GM12874 (cell line): Measurements from ENCODE around the gene TEX13B.

Experiments used
- TF ChIP-seq, protein P1 (sequence below): IDR thresholded peaks from 2 replicates; pipeline ENCODE4 v1.5.1; 2011; ENCODE audit warnings: low read depth, mild to moderate bottlenecking, control low read depth, low read length, moderate library complexity; ENCODE audit not compliant: insufficient read depth

Gene TEX13B

DNA sequence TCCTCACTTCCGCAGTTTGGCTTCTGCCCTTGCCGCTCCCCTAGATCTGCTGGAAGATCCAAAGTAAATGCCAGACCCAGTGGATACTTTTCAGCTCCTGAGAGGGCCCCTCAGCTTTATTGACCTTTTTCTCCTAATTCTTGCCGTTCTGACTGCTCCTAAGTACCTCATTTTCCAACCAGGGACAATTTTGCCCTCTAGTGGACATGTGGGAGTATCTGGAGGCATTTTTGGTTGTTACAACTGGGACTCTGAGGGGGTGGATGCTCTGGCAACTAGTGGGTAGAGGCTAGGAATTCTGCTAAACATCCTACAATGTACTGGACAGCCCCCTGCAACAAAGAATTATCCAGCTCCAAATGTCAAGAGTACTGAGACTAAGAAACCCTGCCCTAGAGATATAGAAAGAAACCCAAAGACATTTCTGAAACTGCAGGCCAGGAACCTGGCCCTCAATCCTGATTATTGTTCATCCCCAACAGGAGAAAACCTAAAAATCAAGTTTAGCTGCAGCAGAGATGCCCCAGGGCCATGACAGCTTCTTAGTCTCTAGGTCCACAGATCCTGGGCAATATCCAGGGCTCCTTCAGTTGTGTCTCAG lies 3.4 kb downstream of the TEX13B start:
- TF ChIP-seq, protein P1, sequence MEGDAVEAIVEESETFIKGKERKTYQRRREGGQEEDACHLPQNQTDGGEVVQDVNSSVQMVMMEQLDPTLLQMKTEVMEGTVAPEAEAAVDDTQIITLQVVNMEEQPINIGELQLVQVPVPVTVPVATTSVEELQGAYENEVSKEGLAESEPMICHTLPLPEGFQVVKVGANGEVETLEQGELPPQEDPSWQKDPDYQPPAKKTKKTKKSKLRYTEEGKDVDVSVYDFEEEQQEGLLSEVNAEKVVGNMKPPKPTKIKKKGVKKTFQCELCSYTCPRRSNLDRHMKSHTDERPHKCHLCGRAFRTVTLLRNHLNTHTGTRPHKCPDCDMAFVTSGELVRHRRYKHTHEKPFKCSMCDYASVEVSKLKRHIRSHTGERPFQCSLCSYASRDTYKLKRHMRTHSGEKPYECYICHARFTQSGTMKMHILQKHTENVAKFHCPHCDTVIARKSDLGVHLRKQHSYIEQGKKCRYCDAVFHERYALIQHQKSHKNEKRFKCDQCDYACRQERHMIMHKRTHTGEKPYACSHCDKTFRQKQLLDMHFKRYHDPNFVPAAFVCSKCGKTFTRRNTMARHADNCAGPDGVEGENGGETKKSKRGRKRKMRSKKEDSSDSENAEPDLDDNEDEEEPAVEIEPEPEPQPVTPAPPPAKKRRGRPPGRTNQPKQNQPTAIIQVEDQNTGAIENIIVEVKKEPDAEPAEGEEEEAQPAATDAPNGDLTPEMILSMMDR = peak; percentile 30; the same call in 1 of the 2 replicates

DNA sequence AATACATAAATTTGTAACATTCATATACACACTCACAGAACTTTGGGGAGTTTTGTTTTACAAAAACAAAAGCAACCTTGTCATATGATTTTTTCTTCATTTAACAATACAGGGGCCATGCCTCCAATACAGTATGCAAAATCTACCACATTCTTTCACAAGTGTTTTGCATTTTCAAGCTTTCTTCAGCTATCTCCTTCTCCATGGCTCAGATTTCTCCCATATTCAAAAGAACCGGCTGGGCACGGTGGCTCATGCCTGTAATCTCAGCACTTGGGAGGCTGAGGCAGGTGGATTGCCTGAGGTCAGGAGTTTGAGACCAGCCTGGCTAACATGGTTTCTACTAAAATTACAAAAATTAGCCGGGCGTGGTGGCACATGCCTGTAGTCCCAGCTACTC lies 4.1 kb downstream of the TEX13B start:
- TF ChIP-seq, protein P1 = no peak

DNA sequence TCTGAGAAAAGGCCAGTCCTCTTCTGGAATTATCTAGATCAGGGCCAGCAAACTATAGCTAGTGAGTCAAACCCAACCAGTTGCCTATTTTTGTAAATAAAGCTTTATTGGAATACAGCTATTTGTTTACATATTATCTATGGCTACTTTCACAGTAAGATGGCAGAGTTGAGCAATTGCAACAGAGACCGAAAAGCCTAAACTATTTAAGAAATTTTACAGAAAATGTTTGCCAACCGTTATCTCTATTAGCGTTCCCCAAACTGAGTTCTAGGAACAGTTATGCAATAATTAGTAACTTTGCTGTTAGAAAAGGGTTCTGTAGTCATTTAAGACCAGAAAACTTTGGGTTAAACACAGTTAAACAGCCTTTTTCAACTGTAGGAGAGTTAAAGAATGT lies 10.5 kb downstream of the TEX13B start:
- TF ChIP-seq, protein P1 = no peak

DNA sequence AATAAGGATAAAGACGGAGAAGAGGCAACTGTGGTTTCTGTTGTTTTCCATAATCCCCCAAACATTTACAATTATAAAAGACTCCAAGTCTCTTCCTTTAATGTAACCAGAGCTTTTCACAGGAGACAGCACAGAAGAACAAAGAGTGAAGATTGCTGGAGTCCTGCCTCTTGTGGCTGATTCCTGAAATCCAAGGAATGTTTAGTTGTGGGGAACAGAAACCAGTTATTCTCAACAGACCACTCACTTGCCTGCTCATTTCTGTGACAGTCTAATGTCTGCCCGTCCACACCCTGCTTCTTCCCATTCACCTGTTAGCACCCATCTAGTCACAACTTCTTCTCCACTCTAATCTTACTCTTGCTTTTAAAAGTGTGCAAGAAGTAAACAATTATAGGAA lies 12.1 kb downstream of the TEX13B start:
- TF ChIP-seq, protein P1 = no peak

DNA sequence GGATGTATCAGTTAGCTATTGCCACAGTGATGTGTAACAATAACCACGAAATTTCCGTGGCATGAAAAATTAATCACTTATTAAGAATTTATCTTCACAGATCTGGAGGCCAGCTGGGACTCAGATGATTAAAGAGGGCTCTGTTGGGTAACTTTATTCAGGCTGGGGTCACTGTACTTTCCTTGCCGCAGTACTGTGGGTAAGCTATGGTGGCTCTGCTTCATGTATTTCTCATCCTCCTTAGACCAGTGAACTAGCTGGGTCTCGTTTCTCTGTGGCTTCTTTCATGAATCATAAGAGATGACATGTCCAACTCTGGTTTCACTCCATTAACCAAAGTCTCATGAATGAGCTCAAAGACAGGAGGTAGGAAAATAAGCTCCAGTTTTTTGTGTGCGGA lies 13.5 kb downstream of the TEX13B start:
- TF ChIP-seq, protein P1 = no peak

DNA sequence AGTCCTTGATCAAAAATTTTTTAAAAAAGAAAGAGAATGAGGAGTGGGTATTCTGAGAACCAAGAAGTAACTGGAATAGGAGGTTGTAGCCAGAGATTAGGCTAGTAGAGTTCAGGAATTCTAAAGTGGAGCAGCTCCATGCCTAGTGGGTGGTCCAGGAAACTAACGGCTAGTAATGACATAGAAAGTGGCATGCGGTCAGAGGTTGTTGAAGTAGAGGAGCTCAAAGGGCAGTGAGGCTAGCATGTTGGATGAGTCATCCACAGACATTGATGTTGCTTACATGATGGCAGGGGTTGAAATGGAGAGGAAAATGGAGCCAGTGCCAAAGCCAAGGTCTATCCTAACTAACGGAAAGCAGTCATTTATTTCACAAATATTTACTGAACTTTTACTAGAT lies 42.1 kb downstream of the TEX13B start:
- TF ChIP-seq, protein P1 = no peak

DNA sequence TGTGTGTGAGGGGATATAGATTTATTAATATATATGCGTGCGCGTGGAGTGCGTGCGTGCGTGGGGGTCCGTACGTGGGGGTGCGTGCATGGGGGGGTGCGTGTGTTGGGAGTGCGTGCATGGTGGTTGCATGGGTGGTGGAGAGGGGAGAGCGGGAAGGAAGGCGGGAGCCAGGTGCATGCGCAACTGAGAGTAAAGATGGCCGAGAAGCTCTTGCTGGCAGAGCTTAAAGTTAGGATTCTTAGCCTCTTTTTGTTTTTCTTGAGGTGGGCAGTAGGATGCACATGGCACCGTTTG lies 45.8 kb downstream of the TEX13B start:
- TF ChIP-seq, protein P1 = no peak
